ENCODE data around the gene TMEM54. TPM values are rescaled to one million over a fixed set of nuclear protein-coding genes. Genes with fewer than 3 reads are reported as not detected.

TMEM54 gene
- total RNA-seq, 4 donors from 2014 or later = 122 to 245 (median 198) TPM

GRCh38 chr1:32884032-32884372 is 17.2 kb downstream of the TMEM54 start:
- WGBS, 2 donors = 68 to 75% methylated on average over 4 of the region's 4 CpGs
- DNase-seq (ENCODE audit: low spot score in 2 of 2) = no peak
- TF ChIP-seq CTCF (IDR thresholded peaks at IDR 0.05) (no peak), POLR2A (IDR thresholded peaks at IDR 0.05) (no peak)
- intact Hi-C loops (cut with DNase I; ENCODE audit: low total_unique reads) = no loop called here
- no peak overlapping the region for H3K4me3 ChIP-seq (ENCODE audit: low read depth, poor library complexity, severe bottlenecking)

- no peak for TF ChIP-seq POLR2A (IDR thresholded peaks at IDR 0.05)
- TF ChIP-seq CTCF (IDR thresholded peaks at IDR 0.05) = no peak
- H3K4me3 ChIP-seq (ENCODE audit: low read depth, poor library complexity, severe bottlenecking) = no peak overlapping the region
- DNase-seq (ENCODE audit: low spot score in 2 of 2) = no peak
- WGBS, 2 donors = 79 to 86% methylated on average over 7 of the region's 7 CpGs
- intact Hi-C loops (cut with DNase I; ENCODE audit: low total_unique reads) = no loop called here
Measured at GRCh38 chr1:32883338-32884031, 17.7 kb downstream of the TMEM54 start.

DNA sequence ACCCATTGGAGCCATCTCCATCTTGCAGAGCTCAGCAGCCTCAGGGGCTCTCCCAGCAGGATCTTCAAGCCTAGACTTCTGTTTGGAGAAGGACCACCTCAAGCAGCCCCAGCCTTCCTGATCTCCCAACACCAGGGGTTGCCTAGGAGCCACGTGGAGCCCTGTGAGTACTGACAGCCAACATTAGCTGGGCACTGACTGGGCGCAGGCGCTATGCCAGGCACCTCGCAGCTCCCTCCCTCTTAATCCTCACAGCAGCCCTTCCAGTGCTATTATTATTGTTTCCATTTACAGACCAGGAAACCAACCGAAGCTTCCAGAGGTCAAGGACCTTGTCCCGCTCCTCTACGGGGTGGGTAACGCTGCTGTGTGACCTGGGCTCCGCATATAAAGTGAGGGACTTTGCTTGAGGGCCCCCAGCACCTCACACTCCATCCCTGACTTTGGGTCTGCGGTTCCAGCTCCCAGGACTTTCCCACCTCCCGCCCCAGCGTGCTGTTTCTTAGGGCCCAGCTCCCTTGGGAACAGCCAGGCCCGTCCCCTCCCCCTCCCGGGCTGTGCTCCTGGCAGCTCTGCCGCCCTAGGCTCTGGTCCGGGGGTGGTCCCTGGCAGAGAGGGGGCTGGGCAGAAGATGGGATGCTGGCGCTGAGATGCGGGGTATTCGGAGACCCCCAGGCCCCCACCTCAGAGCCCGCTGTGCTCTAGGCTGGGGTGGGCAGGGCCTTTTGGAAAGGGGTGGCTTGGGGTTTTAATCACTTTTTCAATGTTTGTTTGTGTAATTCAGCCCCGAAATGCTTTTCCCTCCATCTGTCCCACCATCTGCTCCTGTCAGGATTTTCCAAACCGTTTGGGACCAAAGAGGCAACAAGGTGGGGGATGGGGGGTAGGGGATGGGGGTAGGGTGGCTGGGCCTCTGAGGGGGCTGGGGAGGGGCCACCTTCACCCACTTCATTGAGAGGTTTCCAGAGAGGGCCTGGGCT is 19.0 kb downstream of the TMEM54 start:
- H3K4me3 ChIP-seq (ENCODE audit: low read depth, poor library complexity, severe bottlenecking) = no peak overlapping the region
- intact Hi-C loops (cut with DNase I; ENCODE audit: low total_unique reads) = no loop called here
- no peak for TF ChIP-seq POLR2A (IDR thresholded peaks at IDR 0.05)
- no peak for TF ChIP-seq CTCF (IDR thresholded peaks at IDR 0.05)
- 32 to 33% methylated on average over 22 of the region's 22 CpGs for WGBS, 2 donors
- DNase-seq (ENCODE audit: low spot score in 2 of 2) = no peak

GRCh38 chr1:32881291-32881690 is 19.9 kb downstream of the TMEM54 start:
- H3K4me3 ChIP-seq (ENCODE audit: low read depth, poor library complexity, severe bottlenecking) = no peak overlapping the region
- TF ChIP-seq POLR2A (IDR thresholded peaks at IDR 0.05) (no peak), CTCF (IDR thresholded peaks at IDR 0.05) (no peak)
- WGBS, 2 donors = 72 to 74% methylated on average over 5 of the region's 5 CpGs
- intact Hi-C loops (cut with DNase I; ENCODE audit: low total_unique reads) = no loop called here
- DNase-seq (ENCODE audit: low spot score in 2 of 2) = no peak

DNA sequence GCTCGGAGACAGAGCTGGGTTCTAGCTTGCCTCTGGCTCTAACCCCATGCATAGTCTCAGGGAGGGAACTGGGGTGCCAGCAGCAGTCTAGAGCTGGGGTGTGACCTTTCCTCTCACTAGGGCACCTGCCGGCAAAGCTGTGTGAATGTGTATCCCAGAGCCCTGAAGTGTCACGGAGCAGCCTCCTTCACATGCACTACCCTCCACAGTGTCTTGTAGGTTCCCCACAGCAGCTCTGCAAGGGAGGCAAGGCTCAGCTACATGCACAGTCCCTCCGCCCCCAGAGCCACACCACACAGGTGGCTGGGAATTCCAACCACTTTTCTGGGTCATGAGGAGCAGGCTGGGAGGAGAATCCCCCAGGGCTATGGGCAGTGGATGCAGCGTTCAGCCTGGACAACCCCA is 22.6 kb downstream of the TMEM54 start:
- intact Hi-C loops (cut with DNase I; ENCODE audit: low total_unique reads) = no loop called here
- H3K4me3 ChIP-seq (ENCODE audit: low read depth, poor library complexity, severe bottlenecking) = no peak overlapping the region
- no peak for DNase-seq (ENCODE audit: low spot score in 2 of 2)
- TF ChIP-seq CTCF (IDR thresholded peaks at IDR 0.05) = no peak
- no peak for TF ChIP-seq POLR2A (IDR thresholded peaks at IDR 0.05)
- 45 to 66% methylated on average over 5 of the region's 5 CpGs for whole genome bisulfite sequencing, 2 donors

Data from lower leg skin (tissue), 4 donors.